HEK293T (cell line): ENCODE measurements around the gene HSFX4.
"Not testable (repeated sequence)": the region's sequence is repeated elsewhere in the genome, so short reads cannot be mapped to it uniquely, and the experiment has no call there.

Experiments used
- ARNT ChIP-seq: fragments of 450-650 bp; IDR thresholded peaks from 2 replicates; pipeline ENCODE4 v1.6.1; 2017; ENCODE audit warnings: mild to moderate bottlenecking
- BHLHE40 ChIP-seq: fragments of 450-650 bp; IDR thresholded peaks from 2 replicates; pipeline ENCODE4 v1.6.1; 2016; ENCODE audit warnings: mild to moderate bottlenecking, moderate library complexity, borderline replicate concordance
- LEF1 ChIP-seq: fragments of 450-650 bp; IDR thresholded peaks from 2 replicates; pipeline ENCODE4 v1.6.1; 2017; ENCODE audit warnings: mild to moderate bottlenecking, borderline replicate concordance
- SUZ12 ChIP-seq: fragments of 450-650 bp; IDR thresholded peaks from 2 replicates; pipeline ENCODE4 v1.6.1; 2016; ENCODE audit warnings: mild to moderate bottlenecking
- TARDBP ChIP-seq: fragments of 450-650 bp; IDR thresholded peaks from 2 replicates; pipeline ENCODE4 v1.6.1; 2016
- ZNF384 ChIP-seq: fragments of 450-650 bp; IDR thresholded peaks from 2 replicates; pipeline ENCODE4 v1.6.1; 2016

DNA sequence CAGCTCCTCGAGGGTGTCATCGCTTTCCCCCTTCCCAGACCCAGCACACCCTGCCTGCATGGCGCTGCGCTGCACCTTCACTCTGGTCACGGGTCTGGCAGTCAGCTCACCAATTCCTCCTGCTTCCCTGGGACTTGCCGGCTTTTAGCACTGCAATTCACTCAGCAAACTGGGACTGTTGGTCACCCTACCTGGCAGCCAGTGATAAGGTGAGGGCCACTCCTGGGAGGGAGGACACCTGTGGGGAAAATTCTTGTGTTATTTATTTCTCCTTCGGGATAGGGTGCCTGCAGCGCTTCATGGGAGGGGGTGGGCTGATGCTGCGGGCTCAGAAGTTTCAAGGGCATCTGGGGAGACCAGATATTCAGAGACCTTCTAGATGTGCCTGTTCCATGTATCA is 16.4 kb downstream of the HSFX4 start:
- TF ChIP-seq LEF1, TARDBP, SUZ12, ARNT, BHLHE40, ZNF384: not testable (repeated sequence)
